ENCODE results near the gene PRKAG3. TPM values are rescaled to one million over a fixed set of nuclear protein-coding genes. Genes with fewer than 3 reads are reported as not detected.

PRKAG3 gene
- polyA plus RNA-seq, 1 of the 3 experiments (the other 2 are of a cell fraction) = not detected

DNA sequence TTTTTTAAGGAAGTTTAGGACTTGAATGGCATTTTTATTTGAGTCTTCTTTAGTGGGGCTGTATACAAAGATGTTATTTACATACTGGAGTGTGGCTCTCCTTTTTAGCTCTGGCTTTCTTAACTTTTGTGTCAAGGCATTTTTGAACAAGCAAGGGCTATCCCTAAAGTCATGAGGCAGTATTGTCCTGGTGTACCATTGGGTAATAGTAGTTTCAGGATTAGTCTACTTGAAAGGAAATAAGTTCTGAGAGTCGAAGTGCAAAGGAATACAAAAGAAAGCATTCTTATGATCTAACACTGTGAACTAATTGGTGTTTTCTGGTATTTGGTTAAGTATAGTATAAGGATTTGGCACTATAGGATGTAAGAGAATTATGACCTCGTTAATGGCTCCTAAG is 51.6 kb downstream of the PRKAG3 start:
- H3K9ac ChIP-seq = no peak overlapping the region
- no peaks in the 10 kb centered on the region; a peak in 1 of 4 replicates for H3K4me1 ChIP-seq (ENCODE audit: control insufficient read depth in 1 of 2, insufficient read depth in 2 of 2, low read depth in 1 of 2, low read length in 1 of 2)
- POLR2A ChIA-PET = no interaction called here
- no peaks in the 10 kb centered on the region for H3K9me2 ChIP-seq
- H3F3A ChIP-seq (replicated peaks; ENCODE audit: insufficient read depth) = no peaks in the 10 kb centered on the region
- WGBS (ENCODE audit: low lambda C conversion rate) = 88% methylated on average over 2 of the region's 2 CpGs
- no peaks in the 10 kb centered on the region for H3K79me2 ChIP-seq (ENCODE audit: insufficient read depth)
- H2AFZ ChIP-seq (ENCODE audit: low read depth) = no peak overlapping the region
- CTCF ChIA-PET = interaction anchor here (2.3 kb wide), 1 partner anchor 69 kb away, joined by 5 read pairs; the partner anchor contains the start of gene TTLL4
- H3K4me3 ChIP-seq (ENCODE audit: low read depth in 2 of 2, low read length in 1 of 2) = no peak overlapping the region
- H3K9me3 ChIP-seq = no peaks in the 10 kb centered on the region
- H3K27ac ChIP-seq (ENCODE audit: low read depth in 2 of 2, low read length in 1 of 2) = no peak overlapping the region
- no peaks in the 10 kb centered on the region for H4K20me1 ChIP-seq (ENCODE audit: insufficient read depth)
- H3K27me3 ChIP-seq (ENCODE audit: insufficient read depth) = no peaks in the 10 kb centered on the region
- TF ChIP-seq SMC3 (IDR thresholded peaks at IDR 0.05; ENCODE audit: low read depth, low read length) (no peak), RFX5 (IDR thresholded peaks at IDR 0.05; ENCODE audit: low read length) (no peak), FOSL2 (IDR thresholded peaks at IDR 0.05; ENCODE audit: borderline replicate concordance, low read depth) (no peak), FOXJ3 (CRISPR knock-in tag; IDR thresholded peaks at IDR 0.05) (no peak), YY1 (IDR thresholded peaks at IDR 0.05; ENCODE audit: low read depth) (no peak), POLR2AphosphoS5 (IDR thresholded peaks at IDR 0.05; ENCODE audit: low read depth, low read length) (no peak), IRF3 (IDR thresholded peaks at IDR 0.05; ENCODE audit: low read depth, low read length) (no peak)
- H3K4me2 ChIP-seq = no peak overlapping the region
- DNase-seq = no peak
- peaks cover 0 to 8% of the 10 kb centered on the region in 2 experiments for H3K36me3 ChIP-seq (replicated peaks in 1 of 2; ENCODE audit: control insufficient read depth in 1 of 2, insufficient read depth in 2 of 2, low read length in 1 of 2)

DNA sequence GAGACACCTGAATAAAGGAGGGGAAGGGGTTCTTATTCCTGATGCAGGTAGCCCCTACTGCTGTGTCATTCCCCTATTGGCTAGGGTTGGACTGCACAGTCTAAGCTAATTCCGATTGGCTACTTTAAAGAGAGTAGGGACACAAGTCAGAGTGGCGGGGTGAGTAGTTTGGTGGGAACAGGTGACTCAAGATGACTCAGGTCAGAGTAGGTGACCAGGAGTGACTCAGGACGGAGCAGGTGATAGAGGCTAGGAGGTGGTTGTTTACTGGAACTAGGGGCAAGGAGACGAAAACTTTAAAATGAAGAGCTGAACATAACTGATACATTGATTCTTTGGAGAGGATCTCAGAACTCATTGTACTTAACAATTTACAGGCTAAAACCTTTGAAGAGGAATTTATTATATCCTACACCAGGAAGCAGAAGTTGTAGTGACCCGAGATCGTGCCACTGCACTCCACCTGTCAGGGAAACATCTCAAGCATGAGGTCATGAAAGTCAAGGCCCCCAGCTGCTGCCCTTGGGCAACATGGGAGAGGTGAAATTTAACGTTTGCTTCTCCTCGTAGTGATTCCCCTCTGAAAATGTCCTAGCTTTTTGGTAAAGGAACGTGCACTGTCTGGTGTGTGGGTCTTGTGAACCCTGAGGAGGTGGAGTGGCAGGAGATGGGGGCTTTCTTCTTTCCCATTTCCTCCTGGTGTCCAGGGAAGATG is 54.2 kb downstream of the PRKAG3 start:
- Histone ChIP-seq H3K9ac (no peak overlapping the region), H3K9me3 (no peaks in the 10 kb centered on the region), H4K20me1 (ENCODE audit: insufficient read depth) (no peaks in the 10 kb centered on the region), H3K4me3 (ENCODE audit: low read depth in 2 of 2, low read length in 1 of 2) (no peak overlapping the region), H3K4me2 (no peak overlapping the region), H3K36me3 (replicated peaks in 1 of 2; ENCODE audit: control insufficient read depth in 1 of 2, insufficient read depth in 2 of 2, low read length in 1 of 2) (peaks cover 0 to 8% of the 10 kb centered on the region in 2 experiments), H3K27me3 (ENCODE audit: insufficient read depth) (no peaks in the 10 kb centered on the region), H3F3A (replicated peaks; ENCODE audit: insufficient read depth) (no peaks in the 10 kb centered on the region), H3K9me2 (no peaks in the 10 kb centered on the region), H2AFZ (ENCODE audit: low read depth) (no peak overlapping the region), H3K79me2 (ENCODE audit: insufficient read depth) (no peaks in the 10 kb centered on the region), H3K4me1 (ENCODE audit: control insufficient read depth in 1 of 2, insufficient read depth in 2 of 2, low read depth in 1 of 2, low read length in 1 of 2) (no peaks in the 10 kb centered on the region), H3K27ac (ENCODE audit: low read depth in 2 of 2, low read length in 1 of 2) (no peak overlapping the region)
- POLR2A ChIA-PET = no interaction called here
- no peak for DNase-seq
- TF ChIP-seq FOXJ3 (CRISPR knock-in tag; IDR thresholded peaks at IDR 0.05) (no peak), JUND (IDR thresholded peaks at IDR 0.05) (no peak), RFX5 (IDR thresholded peaks at IDR 0.05; ENCODE audit: low read length) (no peak), TCF12 (IDR thresholded peaks at IDR 0.05) (no peak)
- TF ChIP-seq, protein P1, sequence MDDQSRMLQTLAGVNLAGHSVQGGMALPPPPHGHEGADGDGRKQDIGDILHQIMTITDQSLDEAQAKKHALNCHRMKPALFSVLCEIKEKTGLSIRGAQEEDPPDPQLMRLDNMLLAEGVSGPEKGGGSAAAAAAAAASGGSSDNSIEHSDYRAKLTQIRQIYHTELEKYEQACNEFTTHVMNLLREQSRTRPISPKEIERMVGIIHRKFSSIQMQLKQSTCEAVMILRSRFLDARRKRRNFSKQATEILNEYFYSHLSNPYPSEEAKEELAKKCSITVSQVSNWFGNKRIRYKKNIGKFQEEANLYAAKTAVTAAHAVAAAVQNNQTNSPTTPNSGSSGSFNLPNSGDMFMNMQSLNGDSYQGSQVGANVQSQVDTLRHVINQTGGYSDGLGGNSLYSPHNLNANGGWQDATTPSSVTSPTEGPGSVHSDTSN (IDR thresholded peaks at IDR 0.05) = no peak
- CTCF ChIA-PET = interaction anchor here (2.3 kb wide), 1 partner anchor 67 kb away, joined by 5 read pairs; the partner anchor contains the start of gene TTLL4
- WGBS (ENCODE audit: low lambda C conversion rate) = 85% methylated on average over 9 of the region's 9 CpGs

Measured in SK-N-SH (cell line).